Neural cell (in vitro differentiated cells): ENCODE data around the gene NECTIN1. TPM values are rescaled to one million over a fixed set of nuclear protein-coding genes. Genes with fewer than 3 reads are reported as not detected.

Source experiments
- H2AFZ ChIP-seq: fragments of 200-600, 300-800 bp; sonication (generic), shearing (Covaris generic); 2 replicates; pipeline ENCODE4 v1.6.0; 2014; ENCODE audit warnings: low read depth, mild to moderate bottlenecking, antibody characterized with exemption, low read length, moderate library complexity
- H3F3A ChIP-seq: fragments of 200-600 bp; shearing (Covaris generic); 2 replicates; pipeline ENCODE4 v1.6.1; 2016; ENCODE audit warnings: mild to moderate bottlenecking, moderate library complexity, mixed read lengths, antibody characterized with exemption, low read length; ENCODE audit not compliant: insufficient read depth, poor library complexity, severe bottlenecking
- H3K27ac ChIP-seq: fragments of 200-600, 300-800 bp; sonication (generic), shearing (Covaris generic); 2 replicates; pipeline ENCODE4 v1.5.1; 2014; ENCODE audit warnings: mild to moderate bottlenecking, low read length, moderate library complexity
- H3K27me3 ChIP-seq: fragments of 300-800, 200-600 bp; sonication (generic), shearing (Covaris generic); 2 replicates; pipeline ENCODE4 v1.6.0; 2014; ENCODE audit warnings: mild to moderate bottlenecking, low read depth, low read length, moderate library complexity; ENCODE audit not compliant: insufficient read depth
- H3K36me3 ChIP-seq: fragments of 300-800, 200-600 bp; sonication (generic), shearing (Covaris generic); 2 replicates; pipeline ENCODE4 v1.5.1; 2014; ENCODE audit warnings: mild to moderate bottlenecking, antibody characterized with exemption, low read length, moderate library complexity; ENCODE audit not compliant: insufficient read depth
- H3K4me2 ChIP-seq: fragments of 300-800, 200-600 bp; sonication (generic), shearing (Covaris generic); 2 replicates; pipeline ENCODE4 v1.6.0; 2014; ENCODE audit warnings: mild to moderate bottlenecking, low read length
- H3K4me3 ChIP-seq: fragments of 300-800, 200-600 bp; sonication (generic), shearing (Covaris generic); 2 replicates; pipeline ENCODE4 v1.5.1; 2014; ENCODE audit warnings: mild to moderate bottlenecking, low read length, moderate library complexity
- H3K79me2 ChIP-seq: fragments of 200-600 bp; shearing (Covaris generic); replicated peaks from 2 replicates; pipeline ENCODE4 v1.6.0; 2014; ENCODE audit warnings: mild to moderate bottlenecking, low read length, moderate library complexity; ENCODE audit not compliant: insufficient read depth
- H3K9ac ChIP-seq: fragments of 300-800, 200-600 bp; sonication (generic), shearing (Covaris generic); 2 replicates; pipeline ENCODE4 v1.6.1; 2016; ENCODE audit warnings: mild to moderate bottlenecking, low read length, mixed read lengths
- H3K9me2 ChIP-seq: fragments of 200-600 bp; shearing (Covaris generic); 2 replicates; pipeline ENCODE4 v1.6.1; 2016; ENCODE audit warnings: mild to moderate bottlenecking, low read length, mixed read lengths; ENCODE audit not compliant: insufficient read depth
- H3K9me3 ChIP-seq: fragments of 200-600, 300-800 bp; sonication (generic), shearing (Covaris generic); 2 replicates; pipeline ENCODE4 v1.6.1; 2016; ENCODE audit warnings: mild to moderate bottlenecking, mixed run types, low read length, moderate library complexity, mixed read lengths
- H4K20me1 ChIP-seq: fragments of 200-600 bp; shearing (Covaris generic); 2 replicates; pipeline ENCODE4 v1.6.1; 2016; ENCODE audit warnings: mild to moderate bottlenecking, mixed run types; ENCODE audit not compliant: insufficient read depth
- CTCF ChIP-seq: fragments of 450-650 bp; IDR thresholded peaks from 2 replicates; pipeline ENCODE4 v1.5.1; 2014; ENCODE audit warnings: antibody characterized with exemption, mild to moderate bottlenecking, moderate library complexity; ENCODE audit not compliant: poor library complexity, severe bottlenecking
- EP300 ChIP-seq: fragments of 450-650 bp; conservative IDR thresholded peaks from 2 replicates; pipeline ENCODE4 v1.6.1; 2014; ENCODE audit warnings: antibody characterized with exemption, mild to moderate bottlenecking, moderate library complexity; ENCODE audit not compliant: poor library complexity, severe bottlenecking
- EZH2 ChIP-seq: fragments of 200-600, 300-800 bp; shearing (Covaris generic), sonication (generic); IDR thresholded peaks from 2 replicates; pipeline ENCODE4 v1.6.1; 2014; ENCODE audit warnings: antibody characterized with exemption, low read length, borderline replicate concordance, mild to moderate bottlenecking; ENCODE audit not compliant: insufficient read depth, poor library complexity, severe bottlenecking
- MXI1 ChIP-seq: fragments of 450-650 bp; conservative IDR thresholded peaks from 2 replicates; pipeline ENCODE4 v1.6.1; 2014; ENCODE audit warnings: antibody characterized with exemption, mild to moderate bottlenecking; ENCODE audit not compliant: poor library complexity, severe bottlenecking
- POLR2AphosphoS5 ChIP-seq: IDR thresholded peaks from 2 replicates; pipeline ENCODE4 v1.6.1; 2012
- RAD21 ChIP-seq: fragments of 450-650 bp; conservative IDR thresholded peaks from 2 replicates; pipeline ENCODE4 v1.6.1; 2014; ENCODE audit warnings: antibody characterized with exemption, mild to moderate bottlenecking, moderate library complexity
- REST ChIP-seq: IDR thresholded peaks from 2 replicates; pipeline ENCODE4 v1.6.1; 2012; ENCODE audit warnings: borderline replicate concordance
- SMC3 ChIP-seq: fragments of 450-650 bp; conservative IDR thresholded peaks from 2 replicates; pipeline ENCODE4 v1.6.1; 2014; ENCODE audit warnings: antibody characterized with exemption, mild to moderate bottlenecking, moderate library complexity; ENCODE audit not compliant: poor library complexity
- TAF1 ChIP-seq: IDR thresholded peaks from 2 replicates; pipeline ENCODE4 v1.6.1; 2012; ENCODE audit warnings: low read depth
- polyA plus RNA-seq: library from polyadenylated mRNA; depleted of rRNA; stranded (reverse); fragments of >200 nt; gene quantifications from 2 replicates; pipeline ENCODE4 v1.2.3, GENCODE V29; 2014

The NECTIN1 gene
- polyA plus RNA-seq, 1 donor from 2014 or later: 5.6 TPM

GRCh38 chr11:119651802-119652584 is 77.0 kb downstream of the NECTIN1 start:
- no peaks in the 10 kb centered on the region for H3F3A ChIP-seq
- H3K79me2 ChIP-seq: no peaks in the 10 kb centered on the region

GRCh38 chr11:119650251-119650650 is 78.7 kb downstream of the NECTIN1 start:
- no peaks in the 10 kb centered on the region for H3K9me2 ChIP-seq
- H3K4me3 ChIP-seq: no peak overlapping the region
- H4K20me1 ChIP-seq: no peaks in the 10 kb centered on the region
- H3K27me3 ChIP-seq: no peaks in the 10 kb centered on the region
- no peak overlapping the region for H2AFZ ChIP-seq
- no peak overlapping the region for H3K27ac ChIP-seq
- no peaks in the 10 kb centered on the region for H3F3A ChIP-seq
- TF ChIP-seq TAF1 (no peak), EP300 (no peak), EZH2 (no peak), SMC3 (no peak), CTCF (no peak), REST (no peak), MXI1 (no peak), RAD21 (no peak), POLR2AphosphoS5 (no peak)
- H3K36me3 ChIP-seq: no peaks in the 10 kb centered on the region
- no peaks in the 10 kb centered on the region for H3K9me3 ChIP-seq
- H3K79me2 ChIP-seq: no peaks in the 10 kb centered on the region
- no peak overlapping the region for H3K9ac ChIP-seq
- H3K4me2 ChIP-seq: no peak overlapping the region

More at GRCh38 chr11:119651802-119652584, 77.0 kb downstream of the NECTIN1 start:
- no peak overlapping the region for H3K27ac ChIP-seq
- H4K20me1 ChIP-seq: no peaks in the 10 kb centered on the region
- H3K4me2 ChIP-seq: no peak overlapping the region
- H3K27me3 ChIP-seq: no peaks in the 10 kb centered on the region
- no peaks in the 10 kb centered on the region for H3K9me2 ChIP-seq
- no peaks in the 10 kb centered on the region for H3K9me3 ChIP-seq
- no peaks in the 10 kb centered on the region for H3K36me3 ChIP-seq
- H2AFZ ChIP-seq: no peak overlapping the region
- no peak for TF ChIP-seq REST
- no peak for TF ChIP-seq SMC3
- no peak overlapping the region for H3K9ac ChIP-seq
- no peak overlapping the region for H3K4me3 ChIP-seq
